Measurements from ENCODE around the gene ROM1.
A peak's percentile ranks its signal among the peaks of the same experiment; 100 is the strongest.
"Not testable (repeated sequence)": the region's sequence is repeated elsewhere in the genome, so short reads cannot be mapped to it uniquely, and the experiment has no call there.

The ROM1 gene

GRCh38 chr11:62610814-62611704, 2.0 kb upstream of the ROM1 start:
- no peak for DNase-seq

GRCh38 chr11:62611705-62612365, 1.2 kb upstream of the ROM1 start:
- DNase-seq: peak; percentile 41

- DNase-seq: no peak
Measured at GRCh38 chr11:62613291-62613778, 278 bp downstream of the ROM1 start.

- DNase-seq: no peak
Measured at GRCh38 chr11:62614275-62614674, 1.2 kb downstream of the ROM1 start.

GRCh38 chr11:62615521-62615920, 2.5 kb downstream of the ROM1 start:
- DNase-seq: no peak

GRCh38 chr11:62616957-62617356, 3.9 kb downstream of the ROM1 start:
- not testable (repeated sequence) for DNase-seq

GRCh38 chr11:62621027-62621566, 8.0 kb downstream of the ROM1 start:
- DNase-seq: no peak

- DNase-seq: peak; percentile 99
Measured at GRCh38 chr11:62621567-62622470, 8.8 kb downstream of the ROM1 start, which contains the start of gene B3GAT3. TSS of gene B3GAT3 (minus strand) at chr11:62621986. CDS start at chr11:62621947, 39 bp downstream.

GRCh38 chr11:62622476-62623089, 9.5 kb downstream of the ROM1 start:
- no peak for DNase-seq

- DNase-seq: no peak
Measured at GRCh38 chr11:62627713-62628112, 14.7 kb downstream of the ROM1 start.

GRCh38 chr11:62632492-62632891, 19.4 kb downstream of the ROM1 start:
- DNase-seq: no peak

GRCh38 chr11:62644220-62644619, 31.2 kb downstream of the ROM1 start:
- no peak for DNase-seq

- no peak for DNase-seq
Measured at GRCh38 chr11:62645671-62645945, 32.6 kb downstream of the ROM1 start.

- DNase-seq: peak; percentile 96
Measured at GRCh38 chr11:62645946-62646824, 33.1 kb downstream of the ROM1 start, which contains the start of gene GANAB. TSS of gene GANAB (minus strand) at chr11:62646613. CDS start at chr11:62646599, 14 bp downstream.

GRCh38 chr11:62646825-62647608, 34.0 kb downstream of the ROM1 start:
- no peak for DNase-seq

GRCh38 chr11:62647609-62648005, 34.5 kb downstream of the ROM1 start:
- DNase-seq: no peak

GRCh38 chr11:62648185-62648966, 35.3 kb downstream of the ROM1 start:
- DNase-seq: no peak

GRCh38 chr11:62648967-62649364, 35.9 kb downstream of the ROM1 start:
- DNase-seq: no peak

GRCh38 chr11:62649486-62649885, 36.4 kb downstream of the ROM1 start:
- DNase-seq: no peak
